GM19043 (cell line): ENCODE data around the gene LRTM2.

Source experiments
- ATAC-seq: cut with Tn5 transposase; IDR thresholded peaks from one replicate; pipeline ENCODE4 v1.9.1; 2021; ENCODE audit warnings: low read depth; ENCODE audit not compliant: unreplicated experiment

Gene LRTM2

DNA sequence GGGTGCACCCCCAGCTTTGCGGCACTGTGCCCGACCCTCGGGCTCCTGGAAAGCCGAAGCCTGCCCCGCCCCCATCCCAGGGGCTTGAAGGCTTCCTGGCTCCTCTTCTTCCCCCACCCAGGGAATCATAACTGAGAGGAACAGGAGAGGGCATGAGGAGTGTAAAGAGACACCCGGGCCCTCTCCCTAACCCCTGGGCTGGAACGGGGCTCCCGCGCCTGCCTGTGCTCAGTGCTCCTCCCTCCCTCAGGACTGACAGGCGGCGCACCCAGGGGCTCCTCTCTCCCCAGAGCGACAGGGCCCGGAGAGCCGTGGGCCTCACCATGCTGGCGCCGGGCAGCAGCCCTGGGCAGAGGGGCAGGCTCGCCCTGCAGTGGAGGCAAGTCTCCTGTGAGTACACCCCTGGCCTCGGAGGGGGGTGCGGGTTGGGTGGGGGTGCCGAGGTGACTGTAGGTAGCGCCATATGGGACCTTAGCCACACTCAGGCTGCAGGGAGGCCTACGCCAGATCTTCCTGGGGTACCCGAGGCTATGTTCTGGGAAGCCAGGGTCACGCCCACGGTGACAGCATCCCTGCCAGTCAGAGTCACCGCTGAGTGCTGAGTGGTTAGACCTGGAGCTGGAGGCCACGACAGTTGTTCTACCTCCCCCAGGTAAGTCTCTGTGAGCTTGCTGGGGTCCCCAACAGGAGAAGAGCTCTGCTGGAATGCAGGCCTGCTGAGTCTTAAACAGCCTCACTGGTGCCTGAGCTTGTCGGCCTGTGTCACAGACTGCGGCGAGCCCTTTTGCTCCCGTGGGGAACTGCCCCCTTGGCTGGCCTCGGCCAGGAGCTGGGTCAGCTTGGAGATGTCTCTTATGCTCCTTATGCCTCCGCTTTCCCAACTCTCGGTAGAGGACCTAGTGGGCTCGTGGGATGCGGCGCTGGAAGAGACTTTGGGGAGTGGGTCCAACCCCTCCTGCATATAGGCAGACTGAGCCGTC, 7.8 kb downstream of the LRTM2 start:
- no peak for ATAC-seq

DNA sequence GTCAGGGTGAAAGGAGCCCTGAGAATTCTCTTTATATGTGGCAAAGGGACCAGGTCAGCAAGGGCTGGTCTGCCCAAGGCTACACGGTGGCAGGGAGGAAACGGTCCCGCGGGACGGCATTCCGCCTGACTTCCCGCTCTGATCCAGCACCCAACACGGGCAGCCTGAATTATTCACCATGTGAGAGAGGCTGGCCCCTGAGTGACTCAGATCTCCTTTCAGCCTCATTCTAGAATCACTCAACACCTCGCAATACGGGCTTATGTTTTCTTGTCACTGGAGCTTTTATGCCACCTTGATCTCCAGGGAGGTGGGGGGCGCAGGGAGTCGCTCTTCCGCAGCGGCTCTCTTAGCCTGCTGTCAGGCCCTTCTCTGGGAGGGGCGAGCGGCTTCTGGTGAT, 8.5 kb downstream of the LRTM2 start:
- no peak for ATAC-seq

DNA sequence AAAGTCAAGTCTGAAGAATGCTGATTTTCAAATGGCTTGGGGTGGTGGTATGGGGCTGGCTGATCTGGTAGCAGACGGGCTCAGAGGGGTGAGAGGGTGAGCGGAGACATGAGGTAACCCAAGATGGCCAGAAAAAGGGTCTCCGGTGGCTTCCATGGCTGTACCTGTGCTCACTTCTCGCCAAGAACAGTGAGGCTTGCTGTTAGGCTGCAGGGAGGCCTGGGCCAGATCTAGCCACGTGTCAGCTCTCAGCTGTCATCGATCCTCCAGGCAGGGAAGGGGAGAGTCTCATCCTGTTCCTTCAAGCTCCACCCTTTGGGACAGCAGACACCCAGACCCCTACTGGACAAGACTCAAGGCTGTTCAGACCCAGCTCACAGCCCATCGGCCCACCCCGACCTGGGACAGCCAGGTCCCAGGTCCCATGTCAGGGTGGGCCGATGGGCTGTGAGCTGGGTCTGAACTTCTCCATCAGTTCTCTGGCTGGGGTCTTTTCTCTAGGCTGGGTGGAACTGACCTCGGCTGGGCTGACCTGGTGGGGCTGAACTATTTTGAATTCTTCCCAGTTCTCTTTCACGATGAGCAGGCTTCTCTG, 9.0 kb downstream of the LRTM2 start:
- no peak for ATAC-seq

DNA sequence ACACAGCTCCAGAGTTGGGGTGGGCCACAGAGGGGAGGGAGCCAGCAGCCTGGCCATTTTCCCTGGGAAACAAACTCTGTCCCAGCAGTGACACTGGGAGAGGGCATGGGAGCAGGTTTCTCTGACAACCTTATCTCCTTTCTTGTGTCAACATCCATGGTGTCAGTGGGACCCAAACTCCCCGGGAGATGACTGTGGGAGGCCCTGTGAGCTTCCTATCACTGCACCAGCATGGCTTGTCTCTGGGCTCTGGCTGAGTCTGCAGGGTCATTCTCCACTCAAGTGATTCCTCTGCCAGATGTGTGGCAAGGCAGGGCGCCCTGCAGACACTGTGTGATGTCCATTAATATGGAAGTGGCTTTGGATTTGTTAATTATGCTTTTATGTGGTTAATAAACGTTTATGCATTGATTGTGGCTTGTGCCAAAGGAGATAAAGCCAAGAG, 10.1 kb downstream of the LRTM2 start:
- no peak for ATAC-seq

DNA sequence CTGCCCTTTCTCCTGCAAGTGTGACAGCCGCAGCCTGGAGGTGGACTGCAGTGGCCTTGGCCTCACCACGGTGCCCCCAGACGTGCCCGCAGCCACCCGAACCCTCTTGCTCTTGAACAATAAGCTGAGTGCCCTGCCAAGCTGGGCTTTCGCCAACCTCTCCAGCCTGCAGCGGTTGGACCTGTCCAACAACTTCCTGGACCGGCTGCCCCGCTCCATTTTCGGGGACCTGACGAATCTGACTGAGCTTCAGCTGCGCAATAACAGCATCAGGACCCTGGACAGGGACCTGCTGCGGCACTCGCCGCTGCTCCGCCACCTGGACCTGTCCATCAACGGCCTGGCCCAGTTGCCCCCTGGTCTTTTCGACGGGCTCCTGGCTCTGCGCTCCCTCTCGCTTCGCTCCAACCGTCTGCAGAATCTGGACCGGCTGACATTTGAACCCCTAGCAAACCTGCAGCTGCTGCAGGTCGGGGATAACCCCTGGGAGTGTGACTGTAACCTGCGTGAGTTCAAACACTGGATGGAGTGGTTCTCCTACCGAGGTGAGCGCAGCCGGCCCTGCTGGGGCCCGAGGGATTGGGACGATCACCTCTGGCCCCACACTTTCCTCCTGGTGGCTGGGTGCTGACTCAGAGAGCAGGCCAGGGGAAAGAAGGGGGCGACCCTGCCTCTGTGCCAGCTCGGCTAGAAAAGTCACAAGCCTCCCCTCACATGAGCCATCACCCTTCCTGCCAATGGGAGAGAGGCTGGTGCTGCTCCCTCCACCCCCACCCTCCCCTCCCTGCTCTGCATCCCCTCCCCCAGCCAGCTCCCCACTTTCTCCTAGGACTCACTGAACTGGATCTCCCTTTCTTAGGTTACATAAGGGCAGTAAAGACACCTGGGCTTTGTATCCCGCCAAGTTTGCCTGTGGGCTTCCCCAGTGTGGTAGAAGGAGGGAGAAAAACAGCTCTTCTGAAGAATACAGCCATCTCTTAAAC, 10.9 kb downstream of the LRTM2 start:
- no peak for ATAC-seq

DNA sequence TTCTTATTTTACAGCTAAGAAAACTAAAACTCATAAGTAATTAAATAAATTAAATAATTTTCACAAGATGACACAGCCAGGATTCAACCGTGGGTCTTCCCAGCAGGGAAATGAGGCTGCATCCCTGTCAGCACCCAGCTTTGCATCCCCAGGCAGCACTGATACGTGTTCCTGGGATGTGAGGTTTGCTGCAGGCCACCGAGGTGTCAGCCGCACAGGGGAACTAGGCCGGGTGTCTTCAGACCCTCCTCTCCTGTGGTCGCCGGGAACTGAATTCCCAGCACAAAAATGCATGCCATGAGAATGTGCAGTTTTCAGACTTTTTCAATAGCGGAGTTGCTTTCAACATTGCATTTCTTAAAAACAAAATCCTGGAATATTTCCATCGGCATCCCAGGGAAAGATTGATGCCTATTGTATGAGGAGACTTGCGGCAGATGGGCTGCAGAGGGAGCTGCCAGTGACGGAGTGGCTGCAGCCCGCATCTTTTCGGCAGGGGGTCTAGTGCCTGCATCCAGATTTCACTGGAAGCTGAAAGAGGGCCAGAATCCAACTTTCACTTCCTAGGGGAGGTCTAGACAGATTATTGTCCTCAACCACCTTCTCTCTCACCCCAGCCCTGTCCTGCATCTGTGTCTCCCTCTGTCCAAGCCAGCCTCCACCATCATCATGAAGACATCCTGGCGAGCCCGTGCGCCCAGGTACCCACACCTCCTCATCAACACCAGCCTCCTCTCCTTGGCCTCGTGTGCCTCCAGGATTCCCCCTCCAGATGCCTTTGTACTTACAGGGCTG, 12.6 kb downstream of the LRTM2 start:
- no peak for ATAC-seq

DNA sequence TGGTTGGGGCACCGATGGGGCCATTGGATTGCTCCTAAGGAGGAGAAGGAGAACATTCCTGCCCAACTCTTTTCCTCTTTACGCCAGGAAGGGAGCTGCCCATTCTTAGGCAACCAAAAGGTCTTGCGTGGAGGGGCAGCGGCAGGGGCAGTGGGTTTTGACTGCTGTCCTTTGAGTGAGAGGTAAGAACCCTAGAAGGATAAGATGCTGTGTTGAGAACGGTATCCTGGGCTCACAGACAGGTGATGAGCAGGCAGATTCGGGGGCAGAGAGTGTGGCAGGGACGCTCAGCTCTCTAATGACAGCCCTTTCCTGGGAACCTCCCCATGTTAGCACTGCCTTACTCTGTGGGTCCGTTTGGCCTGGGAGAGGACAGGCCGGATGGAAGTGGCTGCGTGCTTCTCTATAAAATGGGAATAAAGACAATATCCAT, 13.2 kb downstream of the LRTM2 start:
- ATAC-seq, result no peak

DNA sequence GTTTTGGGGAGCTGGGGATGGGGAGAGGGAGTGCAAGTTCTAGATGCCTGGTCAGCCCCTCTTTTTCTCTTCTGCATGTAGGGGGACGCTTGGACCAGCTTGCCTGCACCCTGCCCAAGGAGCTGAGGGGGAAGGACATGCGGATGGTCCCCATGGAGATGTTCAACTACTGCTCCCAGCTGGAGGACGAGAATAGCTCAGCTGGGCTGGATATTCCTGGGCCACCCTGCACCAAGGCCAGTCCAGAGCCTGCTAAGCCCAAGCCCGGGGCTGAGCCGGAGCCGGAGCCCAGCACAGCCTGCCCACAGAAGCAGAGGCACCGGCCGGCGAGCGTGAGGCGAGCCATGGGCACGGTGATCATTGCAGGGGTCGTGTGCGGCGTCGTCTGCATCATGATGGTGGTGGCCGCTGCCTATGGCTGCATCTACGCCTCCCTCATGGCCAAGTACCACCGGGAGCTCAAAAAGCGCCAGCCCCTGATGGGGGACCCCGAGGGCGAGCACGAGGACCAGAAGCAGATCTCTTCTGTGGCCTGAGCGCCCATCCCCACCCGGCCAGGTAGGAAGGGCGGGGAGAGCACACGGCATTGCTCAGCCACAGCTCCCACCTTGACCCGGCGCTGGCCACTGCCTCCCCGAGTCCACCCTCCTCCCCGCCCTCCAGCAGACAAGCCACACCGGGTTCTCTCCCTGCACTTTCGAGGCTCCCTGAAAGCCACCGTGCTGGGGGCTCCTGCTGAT, 14.0 kb downstream of the LRTM2 start:
- no peak for ATAC-seq

DNA sequence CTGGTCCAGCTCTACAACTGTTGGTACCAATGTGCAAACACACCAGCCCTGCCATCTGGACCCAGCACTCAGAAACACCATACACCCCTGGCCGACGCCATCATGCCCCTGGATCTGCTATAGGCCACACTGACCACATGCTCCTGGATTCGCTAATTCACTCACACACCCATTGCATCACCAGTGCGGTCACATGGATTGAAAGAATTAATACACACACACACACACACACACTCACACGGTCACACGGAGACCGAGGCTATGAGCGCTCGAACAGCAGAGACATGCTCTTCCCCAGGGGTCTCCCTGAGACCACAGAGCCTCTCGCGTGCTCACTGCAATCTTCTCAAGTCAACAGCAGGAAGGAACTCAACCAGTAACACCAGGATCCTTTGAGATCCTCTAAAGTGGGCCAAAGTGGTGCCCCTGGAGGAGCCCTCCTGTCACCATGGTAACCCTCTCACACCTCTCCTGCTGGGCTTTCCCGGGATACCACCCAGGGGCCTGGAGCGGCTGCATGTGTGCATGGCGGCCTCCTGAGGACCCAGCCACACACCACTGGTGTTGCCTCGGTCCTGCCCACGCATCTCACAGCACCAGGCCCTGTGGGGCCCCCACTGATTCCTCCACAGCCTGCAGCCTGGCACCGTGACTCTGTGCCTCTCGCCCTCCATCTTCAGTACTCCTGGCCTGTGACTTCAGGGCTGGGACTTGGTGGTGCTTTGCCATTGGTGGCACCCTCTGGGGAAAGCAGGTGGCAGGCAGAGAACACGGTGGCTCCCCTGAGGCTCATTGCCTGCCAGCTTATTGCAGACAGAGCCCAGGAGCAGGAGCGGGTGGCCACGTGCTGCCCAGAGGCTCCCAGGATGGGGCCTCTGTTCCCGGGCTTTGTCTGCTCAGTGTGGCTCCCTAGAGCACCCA, 15.1 kb downstream of the LRTM2 start:
- no peak for ATAC-seq

DNA sequence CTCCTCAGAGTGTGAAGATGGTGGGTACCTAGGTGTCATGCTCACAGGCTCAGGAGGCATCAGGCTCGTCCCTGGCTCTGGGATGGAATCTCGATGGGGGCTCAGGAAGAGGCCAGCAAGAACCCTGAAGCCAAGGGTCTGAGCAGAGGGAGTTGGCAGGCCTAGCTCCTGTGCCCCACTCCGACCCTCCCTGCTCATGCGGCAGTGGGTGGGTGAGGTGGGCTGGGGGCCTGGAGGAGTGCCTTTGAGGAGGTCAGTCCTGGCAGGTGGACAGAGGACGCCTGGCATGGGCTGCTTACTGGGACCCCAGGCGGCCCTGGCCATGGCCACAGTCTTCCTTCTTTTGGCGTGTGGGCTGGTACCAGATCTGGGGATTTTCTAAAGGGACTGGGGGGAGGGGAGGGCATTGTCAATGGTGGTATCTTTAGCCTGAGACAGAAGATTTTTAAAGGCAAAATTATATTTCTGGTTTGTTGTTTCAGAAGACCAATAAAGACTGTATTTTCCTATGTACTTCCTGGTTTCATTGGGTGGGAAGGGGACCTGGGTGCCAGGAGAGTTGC, 16.0 kb downstream of the LRTM2 start:
- ATAC-seq, result no peak

DNA sequence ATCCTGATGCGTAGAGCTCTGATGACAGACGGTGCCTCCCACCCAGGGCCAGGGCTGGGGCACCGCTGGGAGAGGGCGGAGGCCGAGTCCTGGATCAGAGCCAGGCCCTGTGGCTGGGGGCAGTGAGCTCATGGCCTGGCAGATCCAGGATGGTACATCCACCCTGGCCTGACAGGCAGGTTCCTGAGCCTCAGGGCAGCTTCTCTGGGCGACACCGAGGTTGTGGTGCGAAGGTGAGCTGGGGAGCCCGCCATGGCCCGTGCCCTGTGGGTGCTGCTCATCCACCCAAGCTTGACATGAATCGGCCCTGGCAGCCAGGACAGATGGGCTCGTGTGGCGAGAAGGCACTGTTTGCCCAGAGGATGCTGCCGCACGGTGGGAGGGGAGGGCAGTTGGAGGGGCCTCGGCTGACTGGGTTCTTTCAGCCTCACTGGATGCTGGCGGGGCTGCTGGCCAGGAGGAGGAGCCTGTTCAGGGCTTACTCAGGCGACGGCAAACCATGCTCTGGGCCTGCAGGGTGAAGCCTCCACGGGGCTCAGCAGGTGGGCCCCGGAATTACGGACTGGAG, 16.6 kb downstream of the LRTM2 start:
- ATAC-seq, result no peak

DNA sequence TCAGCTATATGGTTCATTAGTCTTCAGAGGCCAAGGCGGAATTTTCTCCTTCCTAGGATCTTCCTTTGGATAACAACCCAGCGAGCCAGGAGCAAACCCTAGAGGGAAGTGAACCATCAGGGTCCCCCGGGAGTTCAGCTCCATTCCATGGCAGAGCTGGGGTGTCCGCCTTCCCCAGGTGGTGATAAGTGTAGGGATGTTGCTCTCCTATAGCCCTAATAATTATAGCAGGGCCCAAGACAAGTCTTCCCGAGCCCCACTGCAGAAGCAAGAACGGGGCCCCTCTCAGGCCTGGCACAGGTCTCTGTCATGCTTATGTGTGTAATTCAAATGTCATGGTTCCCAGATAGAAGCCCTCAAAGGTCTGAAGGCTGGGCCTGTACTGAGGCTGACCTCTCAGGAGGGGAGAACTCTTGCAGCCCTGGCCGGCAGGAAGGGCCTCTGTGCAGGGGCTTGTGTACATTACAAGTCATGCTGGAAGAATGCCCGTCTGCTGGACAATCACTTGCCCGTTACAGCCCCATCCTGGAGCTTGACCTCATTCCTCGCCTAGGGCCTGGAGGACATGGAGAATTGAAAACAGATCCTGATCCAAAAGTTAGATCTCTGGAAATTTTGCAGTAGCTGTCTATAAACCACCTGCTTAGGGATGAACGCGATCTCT, 17.3 kb downstream of the LRTM2 start:
- no peak for ATAC-seq

DNA sequence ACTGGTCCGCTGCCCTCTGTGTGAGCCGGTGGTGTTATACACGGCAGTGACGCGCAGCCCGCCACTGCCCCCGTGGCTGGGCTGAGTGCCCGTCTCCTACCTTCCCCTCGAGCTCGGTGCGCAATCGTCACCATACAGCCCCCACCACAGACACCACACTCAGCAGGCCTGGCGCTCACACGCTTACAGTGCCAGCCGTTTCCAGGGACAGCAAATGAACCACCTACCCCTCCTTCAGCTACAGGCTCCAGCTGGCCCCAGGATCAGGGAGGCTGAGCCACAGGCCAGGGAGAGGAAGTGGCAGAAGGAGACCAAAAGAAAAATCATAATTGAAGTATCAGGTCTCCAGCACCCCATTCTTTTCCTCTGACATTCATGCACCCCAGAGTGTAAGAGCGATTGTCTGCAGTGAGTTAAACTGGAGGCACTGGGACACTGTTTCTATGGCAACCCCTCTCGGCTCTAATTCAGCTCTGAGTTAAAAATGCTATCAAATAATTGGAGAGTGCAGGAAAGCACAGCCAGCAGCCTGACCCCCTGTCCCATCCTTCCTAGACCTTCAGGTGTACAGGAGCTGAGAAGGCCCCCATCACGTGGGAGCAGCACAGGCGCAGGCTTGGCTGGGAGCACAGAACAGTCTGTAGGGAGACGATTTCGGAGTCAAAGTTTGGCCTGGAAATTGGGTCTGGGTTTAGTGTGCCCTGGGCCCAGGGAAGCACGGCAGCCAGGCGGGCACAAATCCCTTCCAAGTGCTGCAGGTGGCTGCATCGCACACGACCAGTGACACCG, 18.0 kb downstream of the LRTM2 start:
- ATAC-seq, result no peak

DNA sequence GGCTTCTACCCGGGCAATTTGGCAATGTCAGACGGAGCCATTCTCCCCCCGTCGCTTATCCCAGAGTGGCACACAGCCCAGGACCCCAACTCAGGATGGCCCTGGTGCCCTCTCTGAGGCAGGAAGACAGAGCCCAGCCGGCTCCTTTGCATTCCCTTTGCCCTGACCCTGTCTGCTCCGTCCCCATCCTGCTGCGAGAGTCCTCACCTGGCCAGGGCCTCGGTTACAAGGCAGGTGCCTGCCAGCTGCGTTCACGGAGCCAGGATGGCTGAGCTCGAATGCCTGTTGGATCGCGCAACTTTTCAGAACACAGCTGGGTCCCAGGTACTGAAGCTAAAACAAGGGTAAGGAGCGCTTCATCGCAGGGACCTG, 18.6 kb downstream of the LRTM2 start:
- ATAC-seq, result no peak

DNA sequence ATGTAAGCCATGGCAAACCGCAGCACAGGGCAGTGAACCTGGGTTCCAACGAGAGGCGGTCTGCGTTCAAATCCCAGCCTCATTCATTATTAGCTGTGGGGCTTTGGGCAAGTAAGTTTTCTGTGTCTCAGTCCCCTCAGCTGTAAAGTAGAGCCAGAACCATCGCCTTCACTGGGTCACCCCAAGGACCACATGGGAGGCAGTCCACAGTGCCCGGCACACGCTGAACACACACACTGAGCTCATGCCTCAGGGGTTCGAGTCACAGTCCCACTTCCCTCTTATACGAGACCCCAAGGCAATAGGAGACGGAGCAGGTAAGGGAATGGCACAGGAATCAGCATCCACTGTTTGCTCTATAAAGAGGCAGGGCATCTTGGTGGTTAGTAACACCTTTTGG, 19.1 kb downstream of the LRTM2 start:
- no peak for ATAC-seq
